22Rv1 (cell line): Measurements from ENCODE around the gene STEAP1.

Source experiments
- H3K27ac ChIP-seq: fragments of 450-650 bp; 2 replicates; pipeline ENCODE4 v1.5.1; 2017
- CTCF ChIP-seq: fragments of 450-650 bp; IDR thresholded peaks from 2 replicates; pipeline ENCODE4 v1.5.1; 2017; ENCODE audit warnings: mild to moderate bottlenecking
- ZFX ChIP-seq: fragments of 450-650 bp; IDR thresholded peaks from 2 replicates; pipeline ENCODE4 v1.6.1; 2017; ENCODE audit warnings: antibody characterized with exemption, borderline replicate concordance

Gene STEAP1

GRCh38 chr7:90210475-90210874 is 56.2 kb downstream of the STEAP1 start:
- H3K27ac ChIP-seq: peak overlapping the region; percentile 87
- TF ChIP-seq ZFX (no peak), CTCF (no peak)

GRCh38 chr7:90210981-90211380 is 56.7 kb downstream of the STEAP1 start:
- peak overlapping the region; percentile 87 for H3K27ac ChIP-seq
- TF ChIP-seq ZFX (no peak), CTCF (no peak)

GRCh38 chr7:90211391-90212148 is 57.3 kb downstream of the STEAP1 start, which contains the start of gene STEAP2:
STEAP2 (plus strand) TSS chr7:90211740; CDS start chr7:90225083, 13,343 bp downstream.
- peak within 1 kb of the TSS; percentile 87 for H3K27ac ChIP-seq
- TF ChIP-seq CTCF (peak; percentile 91), ZFX (no peak)

GRCh38 chr7:90212149-90212495 is 57.9 kb downstream of the STEAP1 start:
- no peak for TF ChIP-seq ZFX
- TF ChIP-seq CTCF: no peak

GRCh38 chr7:90213521-90213920 is 59.3 kb downstream of the STEAP1 start:
- TF ChIP-seq ZFX (no peak), CTCF (no peak)
- H3K27ac ChIP-seq: peak overlapping the region; percentile 87

More at GRCh38 chr7:90212149-90212495, 57.9 kb downstream of the STEAP1 start:
- peak overlapping the region; percentile 87 for H3K27ac ChIP-seq
